Karpas-422 (cell line): ENCODE measurements around the gene RAD51B. TPM values are rescaled to one million over a fixed set of nuclear protein-coding genes. Genes with fewer than 3 reads are reported as not detected.
"Not testable (repeated sequence)": the region's sequence is repeated elsewhere in the genome, so short reads cannot be mapped to it uniquely, and the experiment has no call there.

Experiments
- DNase-seq: peaks from one replicate; pipeline ENCODE4 v3.0.0-alpha.2; 2015
- H2AFZ ChIP-seq: fragments of 200-600 bp; sonication (generic); 2 replicates; pipeline ENCODE4 v1.6.1; 2014; ENCODE audit warnings: antibody characterized with exemption, low read length, mixed read lengths
- H3K27ac ChIP-seq: fragments of 200-600 bp; sonication (generic); 2 replicates; pipeline ENCODE4 v1.5.1; 2014; ENCODE audit warnings: mild to moderate bottlenecking, low read length, moderate library complexity
- H3K27me3 ChIP-seq: fragments of 200-600 bp; sonication (generic); 2 replicates; pipeline ENCODE4 v1.6.1; 2014; ENCODE audit warnings: low read length, mixed read lengths
- H3K36me3 ChIP-seq: fragments of 200-600 bp; sonication (generic); 2 replicates; pipeline ENCODE4 v1.6.1; 2014; ENCODE audit warnings: low read length, mixed read lengths; ENCODE audit not compliant: insufficient read depth
- H3K4me1 ChIP-seq: fragments of 200-600 bp; sonication (generic); 2 replicates; pipeline ENCODE4 v1.6.1; 2014; ENCODE audit warnings: mild to moderate bottlenecking, low read length, mixed read lengths
- H3K4me2 ChIP-seq: fragments of 200-600 bp; sonication (generic); 2 replicates; pipeline ENCODE4 v1.6.1; 2014; ENCODE audit warnings: low read length, low read depth, mild to moderate bottlenecking; ENCODE audit not compliant: poor library complexity, severe bottlenecking
- H3K4me3 ChIP-seq: fragments of 200-600 bp; sonication (generic); 2 replicates; pipeline ENCODE4 v1.5.1; 2014; ENCODE audit warnings: mild to moderate bottlenecking, antibody characterized with exemption, low read length, mixed read lengths
- H3K79me2 ChIP-seq: fragments of 200-600 bp; sonication (generic); 2 replicates; pipeline ENCODE4 v1.6.1; 2014; ENCODE audit warnings: mild to moderate bottlenecking, low read length, mixed read lengths
- H3K9ac ChIP-seq: fragments of 200-600 bp; sonication (generic); 2 replicates; pipeline ENCODE4 v1.6.0; 2014; ENCODE audit warnings: low read length
- H3K9me2 ChIP-seq: fragments of 200-600 bp; sonication (generic), shearing (Covaris generic); replicated peaks from 2 replicates; pipeline ENCODE4 v1.6.0; 2014; ENCODE audit warnings: mild to moderate bottlenecking, low read length, moderate library complexity; ENCODE audit not compliant: insufficient read depth
- H3K9me3 ChIP-seq: fragments of 300-700, 200-600 bp; sonication (generic); 2 replicates; pipeline ENCODE4 v1.6.1; 2014; ENCODE audit warnings: low read length, mixed read lengths
- H4K20me1 ChIP-seq: fragments of 200-600 bp; sonication (generic); 2 replicates; pipeline ENCODE4 v1.6.1; 2014; ENCODE audit warnings: mild to moderate bottlenecking, antibody characterized with exemption, low read length, low read depth; ENCODE audit not compliant: insufficient read depth
- total RNA-seq: library from RNA; depleted of rRNA; stranded (reverse); fragments of >200 nt; shearing (Covaris generic); gene quantifications from 2 replicates; pipeline ENCODE4 v1.2.3, GENCODE V29; 2014; ENCODE audit warnings: low replicate concordance

Gene RAD51B
- total RNA-seq, 1 experiment from 2014 or later: 107 TPM

DNA sequence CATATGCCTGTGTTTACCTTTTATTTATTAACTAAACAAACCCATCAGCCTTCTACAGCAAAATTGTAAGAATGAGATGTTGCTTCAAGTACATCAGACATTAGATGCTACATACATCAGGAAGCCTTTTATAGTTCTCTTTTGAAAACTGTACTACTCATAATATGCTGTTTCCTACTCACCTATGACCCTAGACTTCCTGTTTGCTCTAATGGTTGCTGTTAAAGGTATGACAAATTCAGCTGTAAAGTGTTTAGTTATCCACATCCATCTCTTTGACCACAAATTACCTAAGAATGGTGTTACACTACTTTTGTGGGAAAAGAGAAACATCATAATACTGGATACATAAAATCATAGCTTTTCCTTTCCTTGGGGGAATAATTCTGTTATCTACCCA lies 220.0 kb downstream of the RAD51B start:
- no peaks in the 10 kb centered on the region for H3K4me1 ChIP-seq
- peaks cover 62% of the 10 kb centered on the region for H4K20me1 ChIP-seq
- no peaks in the 10 kb centered on the region for H3K9me3 ChIP-seq
- no peaks in the 10 kb centered on the region for H3K9me2 ChIP-seq
- H3K79me2 ChIP-seq: no peaks in the 10 kb centered on the region
- no peaks in the 10 kb centered on the region for H3K27me3 ChIP-seq
- H3K27ac ChIP-seq: no peak overlapping the region
- H3K4me3 ChIP-seq: no peak overlapping the region
- no peak for DNase-seq
- H3K9ac ChIP-seq: no peak overlapping the region
- no peak overlapping the region for H3K4me2 ChIP-seq
- no peak overlapping the region for H2AFZ ChIP-seq
- no peaks in the 10 kb centered on the region for H3K36me3 ChIP-seq

DNA sequence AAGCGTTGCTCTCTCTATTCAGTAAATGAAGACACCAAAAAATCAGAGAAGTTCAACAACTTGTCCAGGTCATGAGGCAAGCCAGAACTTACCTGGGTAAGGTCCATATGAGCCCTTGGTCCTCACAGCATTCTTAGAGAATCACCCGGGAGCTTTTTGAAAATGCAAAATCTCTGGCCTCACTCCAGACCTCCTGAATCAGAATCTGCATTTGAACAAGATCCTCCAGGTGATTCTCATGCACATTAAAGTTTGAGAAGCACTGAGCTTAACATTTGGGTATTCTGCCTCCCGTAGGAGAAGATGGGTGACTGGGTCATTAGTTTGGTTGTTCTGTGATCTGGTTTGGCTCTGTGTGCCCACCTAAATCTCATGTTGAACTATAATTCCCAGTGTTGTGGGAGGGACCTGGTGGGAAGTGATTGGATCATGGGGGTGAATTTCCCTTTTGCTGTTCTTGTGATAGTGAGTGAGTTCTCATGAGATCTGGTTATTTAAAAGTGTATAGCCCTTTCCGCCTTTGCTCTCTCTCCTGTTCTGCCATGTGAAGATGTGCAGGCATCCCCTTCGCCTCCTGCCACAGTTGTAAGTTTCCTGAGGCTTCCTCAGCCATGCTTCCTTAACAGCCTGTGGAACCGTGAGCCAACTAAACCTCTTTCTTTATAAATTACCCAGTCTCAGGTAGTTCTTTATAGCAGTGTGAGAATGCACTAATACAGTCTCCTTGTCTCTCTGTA lies 221.2 kb downstream of the RAD51B start:
- H2AFZ ChIP-seq: no peak overlapping the region
- no peak overlapping the region for H3K4me3 ChIP-seq
- no peak for DNase-seq
- peaks cover 51% of the 10 kb centered on the region for H4K20me1 ChIP-seq
- no peaks in the 10 kb centered on the region for H3K79me2 ChIP-seq
- no peak overlapping the region for H3K27ac ChIP-seq
- H3K9me3 ChIP-seq: no peaks in the 10 kb centered on the region
- H3K27me3 ChIP-seq: no peaks in the 10 kb centered on the region
- H3K4me1 ChIP-seq: no peaks in the 10 kb centered on the region
- H3K9ac ChIP-seq: no peak overlapping the region
- no peak overlapping the region for H3K4me2 ChIP-seq
- H3K9me2 ChIP-seq: no peaks in the 10 kb centered on the region
- H3K36me3 ChIP-seq: no peaks in the 10 kb centered on the region

DNA sequence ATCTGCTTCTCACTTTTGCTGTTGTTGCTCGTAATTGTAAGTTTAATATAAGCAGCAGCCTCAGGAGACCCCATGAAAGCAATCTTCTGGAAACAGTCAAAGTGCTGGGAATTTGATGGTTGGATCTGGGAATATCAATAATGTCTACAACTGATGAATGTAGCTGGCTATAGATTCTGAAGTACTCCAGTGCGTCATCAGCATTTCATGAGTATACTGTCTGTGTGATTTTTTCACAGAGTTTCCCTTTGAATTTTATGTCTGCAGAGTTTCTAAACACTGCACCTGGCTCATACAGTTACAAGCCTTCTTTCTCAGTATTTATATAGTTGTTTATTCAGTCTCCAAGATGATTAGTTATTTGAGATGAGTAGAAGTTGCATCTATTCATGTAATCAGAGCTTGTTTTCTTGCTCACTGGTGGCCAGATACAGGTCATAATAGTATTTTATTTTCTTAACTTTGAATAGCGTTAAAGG lies 222.3 kb downstream of the RAD51B start:
- no peak overlapping the region for H2AFZ ChIP-seq
- no peaks in the 10 kb centered on the region for H3K4me1 ChIP-seq
- H3K9me3 ChIP-seq: no peaks in the 10 kb centered on the region
- H3K27me3 ChIP-seq: no peaks in the 10 kb centered on the region
- no peak for DNase-seq
- no peaks in the 10 kb centered on the region for H3K36me3 ChIP-seq
- peaks cover 45% of the 10 kb centered on the region for H4K20me1 ChIP-seq
- H3K4me2 ChIP-seq: no peak overlapping the region
- no peaks in the 10 kb centered on the region for H3K9me2 ChIP-seq
- no peaks in the 10 kb centered on the region for H3K79me2 ChIP-seq
- no peak overlapping the region for H3K9ac ChIP-seq
- no peak overlapping the region for H3K27ac ChIP-seq
- no peak overlapping the region for H3K4me3 ChIP-seq

DNA sequence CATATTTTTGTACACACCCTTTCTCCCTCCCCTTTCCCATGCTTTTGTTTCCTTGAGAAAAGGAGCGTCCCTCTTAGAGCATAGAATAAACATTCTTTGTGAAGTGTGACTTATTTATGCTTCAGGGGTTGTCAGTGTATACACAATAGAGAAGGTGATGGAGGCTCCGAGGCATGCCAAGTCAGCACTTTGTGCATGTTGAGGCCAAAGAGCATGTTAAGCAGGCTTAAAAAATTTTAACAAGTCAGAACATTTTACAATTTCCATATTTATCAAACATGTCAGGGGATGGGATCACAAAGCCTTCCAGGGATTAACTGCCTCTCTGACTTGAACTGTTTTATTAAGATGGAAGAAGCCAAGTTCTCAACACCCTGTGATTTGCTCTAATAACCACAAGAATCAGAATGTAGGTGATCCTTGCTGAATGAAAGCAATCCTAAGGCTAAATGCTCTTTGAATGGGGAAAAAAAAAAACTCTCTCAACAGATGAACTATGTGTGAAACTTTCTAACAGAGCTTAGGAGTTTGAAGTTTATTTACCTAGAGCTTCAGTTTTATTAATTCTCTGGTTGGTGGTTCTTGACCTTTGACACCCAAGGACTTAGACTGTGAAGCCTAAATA lies 223.1 kb downstream of the RAD51B start:
- H3K9me2 ChIP-seq: no peaks in the 10 kb centered on the region
- peaks cover 41% of the 10 kb centered on the region for H4K20me1 ChIP-seq
- H3K36me3 ChIP-seq: no peaks in the 10 kb centered on the region
- H3K9ac ChIP-seq: no peak overlapping the region
- no peak overlapping the region for H3K4me2 ChIP-seq
- H3K9me3 ChIP-seq: no peaks in the 10 kb centered on the region
- H3K27me3 ChIP-seq: no peaks in the 10 kb centered on the region
- no peak for DNase-seq
- no peaks in the 10 kb centered on the region for H3K4me1 ChIP-seq
- H3K79me2 ChIP-seq: no peaks in the 10 kb centered on the region
- H2AFZ ChIP-seq: no peak overlapping the region
- no peak overlapping the region for H3K27ac ChIP-seq
- H3K4me3 ChIP-seq: no peak overlapping the region

DNA sequence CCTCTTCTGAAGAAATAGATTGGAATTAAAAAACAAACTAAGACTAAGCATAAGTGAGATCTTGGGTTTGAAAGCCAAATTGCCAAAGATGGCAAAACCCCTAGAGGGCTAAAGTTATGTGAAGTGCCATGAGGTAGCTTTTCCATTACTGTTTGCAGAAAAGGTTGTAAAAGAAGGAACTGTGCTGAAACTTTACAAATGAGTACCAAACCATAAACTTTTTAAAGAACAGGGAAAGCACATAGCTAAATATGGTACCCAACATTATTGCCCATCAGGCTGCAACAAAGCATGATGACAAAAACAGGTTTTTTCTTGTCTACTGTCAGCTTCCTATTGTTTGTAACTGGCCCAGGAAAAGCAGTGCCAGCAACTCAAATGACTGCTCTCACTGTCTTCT lies 224.2 kb downstream of the RAD51B start:
- no peak overlapping the region for H3K27ac ChIP-seq
- no peak overlapping the region for H3K9ac ChIP-seq
- no peaks in the 10 kb centered on the region for H3K4me1 ChIP-seq
- H2AFZ ChIP-seq: no peak overlapping the region
- no peaks in the 10 kb centered on the region for H3K36me3 ChIP-seq
- peaks cover 38% of the 10 kb centered on the region for H4K20me1 ChIP-seq
- H3K79me2 ChIP-seq: no peaks in the 10 kb centered on the region
- DNase-seq: no peak
- H3K4me3 ChIP-seq: no peak overlapping the region
- H3K4me2 ChIP-seq: no peak overlapping the region
- H3K9me3 ChIP-seq: no peaks in the 10 kb centered on the region
- no peaks in the 10 kb centered on the region for H3K9me2 ChIP-seq
- H3K27me3 ChIP-seq: no peaks in the 10 kb centered on the region

DNA sequence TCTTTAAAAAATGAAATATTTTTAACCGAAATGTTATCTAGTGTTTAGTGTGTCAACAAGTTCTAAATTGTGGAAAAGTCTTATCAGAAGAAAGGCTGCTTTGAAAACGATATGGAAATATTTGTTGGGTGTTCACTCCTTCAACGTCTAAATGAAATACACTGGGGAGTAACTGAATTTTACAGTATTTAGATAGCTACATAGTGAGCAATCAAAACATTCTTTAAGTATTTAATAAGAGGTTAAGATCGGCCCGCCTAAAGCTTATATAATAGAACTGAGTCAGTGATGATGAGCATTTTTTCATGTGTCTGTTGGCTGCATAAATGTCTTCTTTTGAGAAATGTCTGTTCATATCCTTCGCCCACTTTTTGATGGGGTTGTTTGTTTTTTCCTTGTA lies 228.3 kb downstream of the RAD51B start:
- Histone ChIP-seq H3K79me2 (no peaks in the 10 kb centered on the region), H3K9ac (no peak overlapping the region), H3K27me3 (no peaks in the 10 kb centered on the region), H2AFZ (no peak overlapping the region), H3K9me2 (no peaks in the 10 kb centered on the region), H3K9me3 (no peaks in the 10 kb centered on the region), H3K27ac (no peak overlapping the region), H3K36me3 (no peaks in the 10 kb centered on the region), H4K20me1 (peaks cover 18% of the 10 kb centered on the region), H3K4me2 (no peak overlapping the region), H3K4me1 (no peaks in the 10 kb centered on the region), H3K4me3 (no peak overlapping the region)
- DNase-seq: no peak

DNA sequence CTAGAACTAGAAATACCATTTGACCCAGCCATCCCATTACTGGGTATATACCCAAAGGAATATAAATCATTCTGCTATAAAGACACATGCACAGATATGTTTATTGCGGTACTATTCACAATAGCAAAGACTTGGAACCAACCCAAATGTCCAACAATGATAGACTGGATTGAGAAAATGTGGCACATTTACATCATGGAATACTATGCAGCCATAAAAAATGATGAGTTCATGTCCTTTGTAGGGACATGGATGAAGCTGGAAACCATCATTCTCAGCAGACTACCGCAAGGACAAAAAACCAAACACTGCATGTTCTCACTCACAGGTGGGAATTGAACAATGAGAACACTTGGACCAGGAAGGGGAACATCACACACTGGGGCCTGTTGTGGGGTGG lies 229.2 kb downstream of the RAD51B start:
- H3K36me3 ChIP-seq, H3K9ac ChIP-seq, H3K9me3 ChIP-seq, DNase-seq, H3K27me3 ChIP-seq, H3K27ac ChIP-seq, H2AFZ ChIP-seq, H3K4me1 ChIP-seq, H3K4me2 ChIP-seq, H3K9me2 ChIP-seq, H3K79me2 ChIP-seq, H3K4me3 ChIP-seq: not testable (repeated sequence)
- peaks cover 13% of the 10 kb centered on the region for H4K20me1 ChIP-seq

DNA sequence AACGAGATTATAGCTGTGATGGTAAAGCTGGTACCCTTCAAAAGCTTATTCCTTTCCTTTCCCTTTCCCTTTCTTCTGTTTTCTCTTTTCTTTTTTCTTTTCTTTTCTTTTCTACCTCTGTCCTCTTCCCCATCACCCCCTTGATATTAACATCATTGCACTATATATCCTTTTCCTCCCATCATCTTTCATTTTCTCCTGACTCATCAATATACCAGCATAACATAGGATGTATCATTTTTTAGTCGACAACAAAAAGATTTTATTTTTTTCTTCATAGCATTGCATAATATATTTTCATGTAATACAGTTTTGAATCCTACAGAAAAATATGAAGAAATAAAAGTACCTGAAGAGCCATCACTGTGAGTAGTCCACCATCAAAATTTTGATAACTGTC lies 230.6 kb downstream of the RAD51B start:
- Histone ChIP-seq H3K4me3 (no peak overlapping the region), H3K9ac (no peak overlapping the region), H2AFZ (no peak overlapping the region), H3K27ac (no peak overlapping the region), H3K4me2 (no peak overlapping the region), H3K4me1 (no peaks in the 10 kb centered on the region), H3K36me3 (no peaks in the 10 kb centered on the region), H3K79me2 (no peaks in the 10 kb centered on the region), H3K9me2 (no peaks in the 10 kb centered on the region), H4K20me1 (peaks cover 8% of the 10 kb centered on the region; the same call in 1 of the 2 replicates), H3K27me3 (no peaks in the 10 kb centered on the region), H3K9me3 (no peaks in the 10 kb centered on the region)
- DNase-seq: no peak
